Vagina (tissue), 2 donors: ENCODE results near the gene KATNB1.

Experiments
- CTCF ChIP-seq, 3 experiments: fragments of 450-650 bp in 2 of 3; fragments of 200-600 bp in 1 of 3; sonication (generic) in 1 of 3; IDR thresholded peaks; one replicate each; pipeline ENCODE4 v1.5.1; 2017 to 2019; ENCODE audit warnings: antibody characterized with exemption in 3 of 3, mild to moderate bottlenecking in 2 of 3, moderate library complexity in 2 of 3
- POLR2A ChIP-seq, 2 donors: fragments of 450-650 bp; IDR thresholded peaks; one replicate each; pipeline ENCODE4 v1.6.1; 2017; ENCODE audit warnings: antibody characterized with exemption in 2 of 2, mild to moderate bottlenecking in 2 of 2, moderate library complexity in 2 of 2

GRCh38 chr16:57759131-57759530 lies 23.6 kb downstream of the KATNB1 start:
- TF ChIP-seq CTCF (IDR thresholded peaks at IDR 0.05) (no peak), POLR2A (IDR thresholded peaks at IDR 0.05) (no peak)
